Astrocyte of the cerebellum (primary cell): ENCODE data around the gene CENPS.

ENCODE experiments used
- DNase-seq: peaks from one replicate; pipeline ENCODE4 v3.0.0-alpha.2; 2011; ENCODE audit warnings: low read depth
- H3K4me3 ChIP-seq: 2 replicates; pipeline ENCODE4 v1.5.1; 2011; ENCODE audit warnings: mild to moderate bottlenecking, low read depth, low read length, moderate library complexity
- CTCF ChIP-seq: IDR thresholded peaks from 2 replicates; pipeline ENCODE4 v1.5.1; 2012; ENCODE audit warnings: low read length, low read depth, moderate library complexity, mild to moderate bottlenecking; ENCODE audit errors: missing control alignments
- in situ Hi-C: cut with HindIII; loops from 2 replicates; pipeline ENCODE4 v1.10.0; 2017; ENCODE audit warnings: low sequenced_read_pairs

CENPS gene

GRCh38 chr1:10489291-10490055 lies 59.2 kb downstream of the CENPS start:
- H3K4me3 ChIP-seq = no peak overlapping the region
- no peak for TF ChIP-seq CTCF
- in situ Hi-C loops = loop anchor here (10.0 kb wide), 3 partner anchors 65 to 455 kb away; no protein-coding TSS in a partner anchor
- DNase-seq = no peak

- no peak for DNase-seq
- TF ChIP-seq CTCF = no peak
- H3K4me3 ChIP-seq = no peak overlapping the region
- in situ Hi-C loops = loop anchor here (10.0 kb wide), 3 partner anchors 66 to 454 kb away; no protein-coding TSS in a partner anchor
Measured at GRCh38 chr1:10490286-10490970, 60.2 kb downstream of the CENPS start.
